Amniotic stem cell (primary cell): ENCODE measurements around the gene SREBF1.
"Not testable (repeated sequence)": the region's sequence is repeated elsewhere in the genome, so short reads cannot be mapped to it uniquely, and the experiment has no call there.

ENCODE experiments used
- DNase-seq: peaks from one replicate; lab custom pipeline; 2025; lab: John Stamatoyannopoulos, UW

SREBF1 gene

DNA sequence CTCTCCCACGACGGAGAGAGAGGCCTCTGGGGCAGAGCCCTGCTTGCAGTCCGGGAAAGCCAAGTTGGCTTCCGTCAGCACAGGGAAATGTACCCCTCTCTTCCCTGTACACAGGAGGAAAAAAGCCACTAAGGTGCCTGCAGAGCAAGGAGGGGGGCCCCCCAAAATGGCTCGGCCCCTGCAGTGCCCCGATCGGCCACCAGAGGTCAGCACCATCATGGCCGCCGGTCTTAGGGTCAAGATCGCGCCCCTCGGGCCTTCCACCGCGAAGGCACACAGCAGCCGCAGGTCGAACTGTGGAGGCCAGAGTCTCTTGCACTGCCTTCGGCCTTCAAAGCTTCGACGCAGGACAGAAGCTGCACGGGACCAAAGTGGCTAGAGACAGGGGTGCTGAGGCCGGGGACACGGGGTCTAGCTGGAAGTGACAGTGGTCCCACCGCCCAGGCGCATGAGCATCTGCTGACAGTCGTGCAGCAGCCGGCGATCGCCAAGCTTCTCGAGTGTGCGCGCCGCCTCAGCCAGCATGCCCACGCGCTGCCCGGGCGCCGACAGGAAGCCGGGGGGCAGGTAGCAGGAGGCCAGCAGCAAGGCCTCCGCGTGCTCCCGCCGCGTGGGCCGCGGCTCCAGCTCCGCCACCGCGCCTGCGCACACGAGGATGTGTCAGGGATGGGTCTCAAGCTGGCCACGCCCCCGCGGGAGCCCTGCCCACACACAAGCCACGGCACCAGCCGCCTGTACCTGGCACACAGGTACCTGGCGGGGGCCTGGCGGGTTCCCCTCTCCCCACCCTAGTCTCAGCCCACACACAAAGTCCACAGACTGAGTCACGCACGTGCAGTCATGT, 24.4 kb downstream of the SREBF1 start:
- DNase-seq: no peak

DNA sequence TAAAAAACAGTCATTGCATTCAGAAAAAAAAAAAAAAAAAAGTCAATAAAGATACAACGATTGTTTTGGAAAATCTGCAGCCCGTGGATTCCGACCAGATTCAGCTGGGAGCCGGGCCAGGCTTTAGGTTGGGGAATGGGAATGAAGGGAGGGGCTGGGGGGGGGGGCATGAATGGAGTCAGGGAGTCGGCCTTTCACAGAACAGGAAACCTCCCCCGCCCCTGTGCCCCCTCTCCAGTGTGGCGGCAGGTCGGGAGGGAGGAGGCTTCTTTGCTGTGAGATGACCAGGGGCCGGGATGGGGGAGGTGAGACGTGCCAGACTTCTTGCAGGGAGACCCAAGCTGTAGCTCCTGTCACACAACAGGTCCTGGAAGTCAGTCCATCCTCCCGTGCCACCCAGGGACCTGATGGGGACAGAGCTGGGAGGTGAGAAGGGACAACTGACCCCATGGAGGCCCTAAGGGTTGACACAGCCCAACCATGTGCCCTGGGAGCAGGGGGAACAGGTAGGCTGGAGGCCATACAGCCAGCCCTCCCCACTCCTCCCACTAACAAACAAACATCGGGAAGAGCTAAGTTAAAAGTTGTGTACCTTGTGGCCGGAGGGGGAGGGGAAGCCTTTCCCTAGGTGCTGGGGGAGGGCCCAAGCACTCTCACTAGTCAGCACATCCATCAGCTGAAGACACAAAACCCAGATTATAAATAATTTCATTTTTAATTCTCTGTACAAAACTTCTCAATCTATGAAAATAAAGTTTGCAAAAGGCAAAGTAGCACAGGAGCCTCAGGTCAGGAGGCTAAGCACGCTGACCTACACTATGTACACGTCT, 25.2 kb downstream of the SREBF1 start:
- DNase-seq: no peak

DNA sequence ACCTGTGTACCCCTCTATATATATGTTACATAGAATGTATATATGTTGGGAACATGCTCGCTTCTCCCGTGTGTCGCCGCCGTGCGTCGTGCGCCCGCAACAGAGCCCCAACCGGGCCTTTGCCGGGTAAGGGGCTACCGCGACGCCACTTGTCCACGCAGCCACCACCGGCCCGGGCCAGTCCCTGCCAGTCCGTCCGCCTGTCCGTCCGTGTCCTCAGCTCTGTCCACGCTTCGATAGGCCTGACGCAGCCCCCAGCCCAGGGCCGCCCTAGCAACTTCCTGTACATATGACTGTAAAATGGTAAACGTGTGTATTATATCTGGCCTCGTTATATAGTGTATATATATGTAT, 25.9 kb downstream of the SREBF1 start:
- DNase-seq: no peak

- DNase-seq: no peak
Measured at GRCh38 chr17:17810084-17810894, 26.5 kb downstream of the SREBF1 start.

DNA sequence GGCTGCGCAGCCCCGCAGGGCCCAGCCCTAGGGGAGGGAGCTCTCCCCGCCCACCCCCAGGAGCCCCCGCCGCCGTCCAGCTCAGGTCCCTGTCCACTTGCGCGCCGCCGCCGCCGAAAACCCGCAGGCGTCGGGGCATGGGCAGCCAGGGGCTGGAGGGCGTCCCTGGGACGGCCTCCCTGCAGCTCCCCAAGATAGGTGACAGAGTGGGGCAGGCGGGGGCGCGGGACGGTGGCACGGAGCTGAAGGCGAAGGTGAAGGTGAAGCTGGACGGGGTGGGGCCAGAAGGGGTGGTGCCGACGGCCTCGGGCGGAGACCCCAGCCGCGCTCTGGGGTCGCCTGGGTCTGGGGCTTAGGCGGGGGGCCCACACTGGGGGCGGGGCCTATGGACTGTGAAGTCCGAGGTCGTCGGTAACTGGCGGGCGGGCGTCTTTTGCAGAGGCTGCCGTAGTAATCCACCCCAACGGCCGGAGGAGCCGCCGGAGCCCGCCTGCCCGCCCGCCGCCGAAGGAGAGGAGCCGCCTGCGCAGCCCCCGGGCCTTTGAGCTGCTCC, 27.2 kb downstream of the SREBF1 start:
- no peak for DNase-seq

DNA sequence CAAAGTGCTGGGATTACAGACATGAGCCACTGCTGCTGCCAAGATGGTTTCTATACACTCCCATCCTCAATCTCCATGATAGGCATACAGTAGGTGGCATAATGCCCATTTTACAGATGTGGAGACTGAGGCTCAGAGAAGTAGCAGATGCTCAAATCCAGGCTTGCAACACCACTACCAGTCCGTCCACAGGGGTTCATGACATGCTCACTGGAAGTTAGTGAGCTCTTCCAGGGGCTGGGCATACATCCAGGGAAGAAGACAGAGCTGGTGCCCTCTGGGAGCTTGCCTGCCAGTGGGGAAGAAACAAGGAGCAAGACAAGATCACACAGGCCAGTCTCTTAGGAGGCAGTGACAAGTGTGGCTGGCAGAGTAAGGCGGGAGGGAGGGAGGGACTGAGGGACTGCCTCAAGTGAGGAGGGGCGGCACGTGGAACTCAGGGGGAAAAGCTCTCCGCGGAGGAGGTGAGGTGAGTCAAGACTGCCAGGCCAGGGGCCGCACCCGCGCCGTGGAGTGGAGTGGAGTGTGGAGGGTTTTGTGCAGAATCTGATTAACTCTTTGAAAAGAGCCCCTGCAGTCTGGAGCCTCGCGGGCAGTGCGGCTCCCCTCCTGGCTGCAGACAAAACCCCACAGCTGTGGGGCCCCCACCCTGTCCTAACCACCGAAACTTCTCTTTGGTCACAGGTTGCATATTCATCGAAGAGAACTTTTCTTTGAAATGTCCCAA, 27.9 kb downstream of the SREBF1 start:
- DNase-seq: no peak

GRCh38 chr17:17808200-17808599, 28.6 kb downstream of the SREBF1 start:
- DNase-seq: not testable (repeated sequence)

GRCh38 chr17:17807440-17807839, 29.3 kb downstream of the SREBF1 start:
- DNase-seq: no peak

GRCh38 chr17:17806611-17807274, 30.0 kb downstream of the SREBF1 start:
- no peak for DNase-seq

GRCh38 chr17:17806035-17806434, 30.8 kb downstream of the SREBF1 start:
- DNase-seq: no peak

DNA sequence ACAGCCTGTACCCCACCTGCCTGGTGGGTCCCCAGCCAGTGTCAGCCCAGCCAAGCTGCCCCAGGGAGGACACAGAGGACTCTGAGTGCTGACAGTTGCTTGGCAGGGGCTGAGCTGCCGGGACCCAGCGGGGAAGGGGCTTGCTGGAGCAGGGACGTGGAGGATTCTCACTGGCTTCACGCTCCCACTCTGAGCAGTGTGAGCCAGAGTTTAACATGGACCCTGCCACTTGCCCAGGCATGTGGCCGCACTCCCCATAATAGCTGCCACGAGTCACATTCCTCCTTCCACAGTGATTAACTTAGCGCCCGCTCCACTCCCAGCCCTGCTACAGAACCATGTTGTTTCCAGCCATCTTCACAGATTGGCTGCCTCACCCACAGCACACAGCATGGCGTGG, 31.2 kb downstream of the SREBF1 start:
- DNase-seq: no peak

DNA sequence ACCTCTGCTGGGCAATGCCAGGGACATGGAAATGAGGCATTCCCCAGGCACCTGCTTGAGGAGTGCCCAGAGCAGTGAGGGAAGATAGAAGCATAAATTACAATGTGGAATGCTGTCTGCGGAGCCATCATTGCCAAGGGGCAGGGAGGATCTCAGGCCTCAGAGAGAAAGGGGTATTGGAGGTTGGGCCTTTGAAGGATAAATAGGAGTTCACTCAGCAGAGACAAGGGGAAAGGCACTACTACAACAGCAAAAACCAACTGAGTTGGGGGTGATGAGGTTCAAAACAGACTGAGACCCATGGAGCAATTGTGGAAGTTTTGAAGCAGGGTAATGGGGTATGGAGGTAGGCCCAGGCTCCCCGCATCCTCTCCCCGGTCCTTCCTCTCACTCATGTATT, 32.8 kb downstream of the SREBF1 start:
- DNase-seq: no peak

DNA sequence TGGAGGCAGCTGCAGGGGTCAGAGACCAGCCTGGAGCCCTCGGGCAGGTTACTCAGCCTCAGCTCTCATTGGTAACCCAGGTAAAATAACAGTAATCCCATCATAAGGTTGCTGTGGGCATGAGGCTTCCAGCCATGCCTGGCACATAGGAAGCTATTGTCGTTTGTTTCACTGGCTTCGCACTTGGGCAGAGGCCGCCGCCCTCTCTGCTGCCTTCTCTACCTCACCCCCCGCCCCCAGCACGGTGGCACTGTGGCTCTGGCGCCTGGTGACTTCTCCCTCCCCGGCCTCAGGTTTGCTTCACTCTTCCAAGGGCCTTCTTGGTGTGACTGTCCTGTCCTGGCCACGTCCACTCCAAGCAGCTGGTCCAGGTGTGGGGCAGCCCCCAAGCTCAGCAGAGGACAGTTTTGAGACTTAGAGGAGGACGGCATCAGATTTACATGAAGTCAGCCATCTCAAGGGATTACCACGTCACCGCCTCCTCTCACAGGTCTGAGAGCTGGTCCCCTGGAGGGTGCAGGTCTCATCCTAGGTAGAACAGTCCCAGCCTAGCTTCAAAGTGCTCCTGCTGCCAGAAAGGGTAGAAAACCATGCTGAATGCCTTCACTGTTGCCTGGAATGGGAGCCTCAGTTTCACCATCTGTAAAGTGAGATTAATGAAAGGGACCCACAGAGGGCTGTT, 34.8 kb downstream of the SREBF1 start:
- no peak for DNase-seq

DNA sequence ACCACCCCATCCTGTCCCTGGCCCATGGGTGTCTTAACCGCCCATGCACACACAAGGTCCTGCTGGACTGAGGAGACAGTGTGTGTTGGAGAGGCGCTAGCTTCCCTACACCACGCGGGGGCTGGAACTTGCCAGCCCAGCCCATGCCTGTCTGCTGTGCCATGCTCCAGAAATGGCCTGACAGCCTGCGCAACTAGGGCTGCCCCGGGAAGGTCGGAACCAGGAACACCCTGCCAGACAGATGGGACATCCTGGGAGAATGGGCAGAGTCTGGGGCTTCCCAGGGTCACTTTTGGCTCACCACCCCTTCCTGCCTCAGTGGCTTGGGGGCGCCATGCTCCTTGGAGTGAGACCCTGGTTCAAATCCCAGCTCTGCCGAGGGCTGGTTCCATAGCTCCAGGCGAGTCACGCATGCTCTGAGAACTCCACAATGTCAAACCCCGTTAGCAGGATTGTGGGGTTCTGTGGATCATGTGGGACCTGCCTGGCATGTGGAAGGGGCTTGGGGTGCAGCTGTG, 36.2 kb downstream of the SREBF1 start:
- no peak for DNase-seq

DNA sequence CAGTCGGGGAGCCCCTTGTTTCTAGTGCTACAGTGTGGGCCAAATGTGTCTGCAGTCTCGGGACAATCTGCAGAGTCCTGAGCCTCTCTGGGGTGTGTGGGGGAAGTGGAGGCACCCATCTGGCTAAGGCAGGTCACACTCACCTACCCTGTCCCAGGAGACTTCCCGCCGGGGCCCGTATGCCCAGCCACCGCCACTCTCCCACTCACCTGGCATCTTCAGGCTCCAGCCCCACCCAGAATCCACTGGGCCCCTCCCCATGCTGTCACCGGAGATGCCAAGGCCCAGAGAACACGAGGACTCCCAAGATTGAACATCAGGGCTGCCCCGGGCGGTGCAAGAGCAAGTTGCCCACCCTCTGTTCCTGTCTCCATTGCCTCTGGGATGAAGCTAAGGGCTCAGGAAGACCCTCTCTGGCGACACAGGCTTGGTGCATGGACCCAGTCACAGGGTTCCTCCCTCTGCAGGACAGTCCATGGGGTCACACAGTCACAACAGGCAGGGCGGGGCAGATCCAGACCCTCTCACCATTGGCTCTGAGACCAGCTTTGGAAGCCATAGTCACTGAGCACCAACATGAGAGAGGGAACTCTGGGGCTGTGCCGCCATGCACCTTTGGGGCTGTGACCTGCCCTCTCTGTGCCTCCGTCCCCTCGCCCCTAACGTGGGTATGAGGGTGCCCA, 38.1 kb downstream of the SREBF1 start:
- no peak for DNase-seq

DNA sequence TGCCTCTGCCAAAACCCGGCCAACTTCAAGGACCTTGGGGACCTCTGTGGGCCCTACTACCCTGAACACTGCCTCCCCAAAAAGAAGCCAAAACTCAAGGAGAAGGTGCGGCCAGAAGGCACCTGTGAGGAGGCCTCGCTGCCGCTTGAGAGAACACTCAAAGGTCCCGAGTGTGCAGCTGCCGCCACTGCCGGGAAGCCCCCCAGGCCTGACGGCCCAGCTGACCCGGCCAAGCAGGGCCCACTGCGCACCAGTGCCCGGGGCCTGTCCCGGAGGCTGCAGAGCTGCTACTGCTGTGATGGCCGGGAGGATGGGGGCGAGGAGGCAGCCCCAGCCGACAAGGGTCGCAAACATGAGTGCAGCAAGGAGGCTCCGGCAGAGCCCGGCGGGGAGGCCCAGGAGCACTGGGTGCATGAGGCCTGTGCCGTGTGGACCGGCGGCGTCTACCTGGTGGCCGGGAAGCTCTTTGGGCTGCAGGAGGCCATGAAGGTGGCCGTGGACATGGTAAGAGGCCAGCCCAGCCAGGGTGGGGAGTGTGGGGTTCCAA, 38.7 kb downstream of the SREBF1 start:
- no peak for DNase-seq

DNA sequence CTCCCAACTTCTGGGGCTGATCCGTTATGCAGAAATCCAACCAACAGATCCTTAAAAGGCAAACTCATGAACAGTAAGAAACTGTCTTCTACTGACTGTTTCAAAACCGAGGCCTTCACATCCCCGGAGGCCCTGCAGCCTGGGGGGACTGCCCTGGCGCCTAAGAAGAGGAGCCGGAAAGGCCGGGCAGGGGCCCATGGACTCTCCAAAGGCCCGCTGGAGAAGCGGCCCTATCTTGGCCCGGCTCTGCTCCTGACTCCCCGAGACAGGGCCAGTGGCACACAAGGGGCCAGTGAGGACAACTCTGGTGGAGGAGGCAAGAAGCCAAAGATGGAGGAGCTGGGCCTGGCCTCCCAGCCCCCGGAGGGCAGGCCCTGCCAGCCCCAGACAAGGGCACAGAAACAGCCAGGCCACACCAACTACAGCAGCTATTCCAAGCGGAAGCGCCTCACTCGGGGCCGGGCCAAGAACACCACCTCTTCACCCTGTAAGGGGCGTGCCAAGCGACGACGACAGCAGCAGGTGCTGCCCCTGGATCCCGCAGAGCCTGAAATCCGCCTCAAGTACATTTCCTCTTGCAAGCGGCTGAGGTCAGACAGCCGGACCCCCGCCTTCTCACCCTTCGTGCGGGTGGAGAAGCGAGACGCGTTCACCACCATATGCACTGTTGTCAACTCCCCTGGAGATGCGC, 39.5 kb downstream of the SREBF1 start:
- no peak for DNase-seq

DNA sequence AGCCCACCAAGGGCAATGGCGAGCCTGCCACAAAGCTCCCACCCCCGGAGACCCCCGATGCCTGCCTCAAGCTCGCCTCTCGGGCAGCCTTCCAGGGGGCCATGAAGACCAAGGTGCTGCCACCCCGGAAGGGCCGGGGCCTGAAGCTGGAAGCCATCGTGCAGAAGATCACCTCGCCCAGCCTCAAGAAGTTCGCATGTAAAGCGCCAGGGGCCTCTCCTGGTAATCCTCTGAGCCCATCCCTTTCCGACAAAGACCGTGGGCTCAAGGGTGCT, 40.1 kb downstream of the SREBF1 start:
- no peak for DNase-seq
